HepG2 (cell line): ENCODE measurements around the gene CFAP119. TPM values are rescaled to one million over a fixed set of nuclear protein-coding genes. Genes with fewer than 3 reads are reported as not detected.

Experiments used
- ATF2 ChIP-seq: sonication (generic); formaldehyde crosslinking; IDR thresholded peaks from 2 replicates; pipeline ENCODE4 v1.4.0; 2020; ENCODE audit warnings: missing genetic modification reagents
- ATF4 ChIP-seq, 2 experiments: fragments of 450-650 bp in 1 of 2; sonication (generic) in 1 of 2; formaldehyde crosslinking; IDR thresholded peaks; 2 replicates each; pipeline versions ENCODE4 v1.5.0 to v1.8.0; 2020 to 2022; ENCODE audit warnings: mild to moderate bottlenecking in 1 of 2, missing genetic modification reagents in 1 of 2
- BCL6 ChIP-seq: IDR thresholded peaks from 2 replicates; pipeline ENCODE4 v1.6.1; 2016; ENCODE audit warnings: missing genetic modification reagents, missing compliant biosample characterization
- CHD4 ChIP-seq: fragments of 200-600 bp; sonication (generic); IDR thresholded peaks from 2 replicates; pipeline ENCODE4 v1.7.0; 2017; ENCODE audit warnings: mild to moderate bottlenecking, low read length, borderline replicate concordance
- HNRNPK ChIP-seq: fragments of 200-400 bp; formaldehyde crosslinking; IDR thresholded peaks from 2 replicates; pipeline ENCODE4 v1.6.1; 2018; ENCODE audit warnings: low read length, low read depth, moderate library complexity, mild to moderate bottlenecking; ENCODE audit not compliant: poor library complexity, severe bottlenecking
- NFRKB ChIP-seq: fragments of 450-650 bp; IDR thresholded peaks from 2 replicates; pipeline ENCODE4 v1.6.1; 2017
- RFXAP ChIP-seq: sonication (generic); formaldehyde crosslinking; IDR thresholded peaks from 2 replicates; pipeline ENCODE4 v1.4.0; 2020; ENCODE audit warnings: missing genetic modification reagents, borderline replicate concordance
- RNF219 ChIP-seq: sonication (generic); formaldehyde crosslinking; IDR thresholded peaks from 2 replicates; pipeline ENCODE4 v1.5.0; 2020; ENCODE audit warnings: mild to moderate bottlenecking, missing genetic modification reagents
- SRSF9 ChIP-seq: fragments of 200-400 bp; formaldehyde crosslinking; IDR thresholded peaks from 2 replicates; pipeline ENCODE4 v1.6.1; 2018; ENCODE audit warnings: borderline replicate concordance, mild to moderate bottlenecking, low read depth, low read length; ENCODE audit not compliant: insufficient read depth, poor library complexity, severe bottlenecking
- STAT6 ChIP-seq: sonication (generic); formaldehyde crosslinking; IDR thresholded peaks from 2 replicates; pipeline ENCODE4 v1.4.0; 2020; ENCODE audit warnings: missing genetic modification reagents, mild to moderate bottlenecking, borderline replicate concordance
- TBX2 ChIP-seq: sonication (generic); formaldehyde crosslinking; IDR thresholded peaks from 2 replicates; pipeline ENCODE4 v1.5.0; 2020; ENCODE audit warnings: missing genetic modification reagents, mild to moderate bottlenecking, borderline replicate concordance
- THAP7 ChIP-seq: sonication (generic); formaldehyde crosslinking; IDR thresholded peaks from 2 replicates; pipeline ENCODE4 v1.8.1; 2023; ENCODE audit warnings: mild to moderate bottlenecking, missing genetic modification reagents
- TOE1 ChIP-seq: sonication (generic); formaldehyde crosslinking; IDR thresholded peaks from 2 replicates; pipeline ENCODE4 v1.4.0; 2020; ENCODE audit warnings: mild to moderate bottlenecking, missing genetic modification reagents
- ZFP36L2 ChIP-seq: sonication (generic); formaldehyde crosslinking; IDR thresholded peaks from 2 replicates; pipeline ENCODE4 v1.4.0; 2020; ENCODE audit warnings: missing genetic modification reagents
- ZNF10 ChIP-seq: sonication (generic); formaldehyde crosslinking; IDR thresholded peaks from 2 replicates; pipeline ENCODE4 v1.4.0; 2020; ENCODE audit warnings: mild to moderate bottlenecking, low read depth, missing genetic modification reagents, borderline replicate concordance
- ZNF17 ChIP-seq: sonication (generic); formaldehyde crosslinking; IDR thresholded peaks from 2 replicates; pipeline ENCODE4 v1.5.0; 2020; ENCODE audit warnings: mild to moderate bottlenecking, missing genetic modification reagents
- ZNF260 ChIP-seq: sonication (generic); formaldehyde crosslinking; IDR thresholded peaks from 2 replicates; pipeline ENCODE4 v1.4.0; 2020; ENCODE audit warnings: missing genetic modification reagents, low read depth, mild to moderate bottlenecking, borderline replicate concordance
- ZNF333 ChIP-seq: sonication (generic); formaldehyde crosslinking; IDR thresholded peaks from 2 replicates; pipeline ENCODE4 v1.4.0; 2020; ENCODE audit warnings: mild to moderate bottlenecking, missing genetic modification reagents, borderline replicate concordance
- ZNF709 ChIP-seq: sonication (generic); formaldehyde crosslinking; IDR thresholded peaks from 2 replicates; pipeline ENCODE4 v1.5.0; 2020; ENCODE audit warnings: mild to moderate bottlenecking, missing genetic modification reagents
- ZNF768 ChIP-seq: sonication (generic); formaldehyde crosslinking; IDR thresholded peaks from 2 replicates; pipeline ENCODE4 v1.4.0; 2020; ENCODE audit warnings: missing genetic modification reagents
- polyA plus RNA-seq, 8 experiments: library from polyadenylated mRNA; depleted of rRNA in 3 of 8; stranded (reverse) in 7 of 8; unstranded in 1 of 8; fragments of >200 nt; fragmentation: Illumina TruSeq in 4 of 8; extraction: Trizol in 4 of 8; gene quantifications; 2 replicates each; pipeline versions ENCODE4 v1.2.1 to v1.2.3, GENCODE V29; 2011 to 2016; ENCODE audit warnings: low read depth in 4 of 8, missing spikeins in 1 of 8, mixed read lengths in 1 of 8; ENCODE audit not compliant: insufficient read depth in 1 of 8
- total RNA-seq, 5 experiments: library from RNA; depleted of rRNA; stranded (reverse); fragments of >200 nt; fragmentation: Illumina TruSeq; extraction: Trizol; gene quantifications; 2 replicates each; pipeline ENCODE4 v1.2.3, GENCODE V29; 2016; ENCODE audit warnings: low read depth in 1 of 5

Gene CFAP119
- total and polyA plus RNA-seq, 2 of the 13 experiments (the other 11 are each of a cell fraction or from before 2014, with no cell fraction given), result 6.4 TPM

- TF ChIP-seq SRSF9, result no peak
- TF ChIP-seq STAT6, result 0 out of 2 replicates have a peak, but pooled peaks have one; percentile 50
- TF ChIP-seq THAP7 (CRISPR knock-in tag), result peak; percentile 95
- TF ChIP-seq NFRKB, result no peak
- TF ChIP-seq TBX2 (CRISPR knock-in tag), result peak; percentile 93
- 0 out of 2 replicates have a peak, but pooled peaks have one; percentile 85 for TF ChIP-seq ZNF260 (CRISPR knock-in tag)
- TF ChIP-seq ZNF709 (CRISPR knock-in tag), result peak; percentile 95
- peak; percentile 99 for TF ChIP-seq ZNF768 (CRISPR knock-in tag)
- TF ChIP-seq ZNF333 (CRISPR knock-in tag), result no peak
- peak; percentile 44; the same call in 1 of the 2 replicates for TF ChIP-seq TOE1 (CRISPR knock-in tag)
- 0 out of 2 replicates have a peak, but pooled peaks have one; percentile 15 for TF ChIP-seq ZNF17 (CRISPR knock-in tag)
- peak; percentile 79 for TF ChIP-seq ATF2 (CRISPR knock-in tag)
- TF ChIP-seq BCL6 (CRISPR knock-in tag), result peak; percentile 75
- no peak for TF ChIP-seq CHD4
- no peak; the same call in 1 of the 2 replicates for TF ChIP-seq RNF219 (CRISPR knock-in tag)
- no peak; a peak in 1 of 4 replicates for TF ChIP-seq ATF4 (CRISPR knock-in tag; IDR thresholded peaks at IDR 0.05)
- no peak; the same call in 1 of the 2 replicates for TF ChIP-seq ZFP36L2 (CRISPR knock-in tag)
- TF ChIP-seq RFXAP, result peak; percentile 92
- peak; percentile 50 for TF ChIP-seq HNRNPK
- TF ChIP-seq ZNF10, result no peak
These were observed 43.7 kb upstream of the CFAP119 start (continued) for GRCh38 chr16:30805370-30806169.
